GM12891 (cell line): ENCODE results near the gene TRAM2.

Source experiments
- PAX5 ChIP-seq: IDR thresholded peaks from 2 replicates; pipeline ENCODE4 v1.6.1; 2011; ENCODE audit warnings: low read length, moderate library complexity, mild to moderate bottlenecking; ENCODE audit not compliant: insufficient read depth, severe bottlenecking
- POLR2A ChIP-seq: IDR thresholded peaks from 2 replicates; pipeline ENCODE4 v1.6.1; 2011; ENCODE audit warnings: low read depth, low read length, control low read depth
- POLR2AphosphoS5 ChIP-seq: IDR thresholded peaks from 2 replicates; pipeline ENCODE4 v1.6.1; 2011; ENCODE audit warnings: low read depth, low read length, control low read depth
- POU2F2 ChIP-seq: IDR thresholded peaks from 2 replicates; pipeline ENCODE4 v1.6.1; 2011; ENCODE audit warnings: low read depth, mild to moderate bottlenecking, control low read depth, low read length, moderate library complexity
- SPI1 ChIP-seq: IDR thresholded peaks from 2 replicates; pipeline ENCODE4 v1.6.1; 2011; ENCODE audit warnings: low read depth, low read length, control low read depth
- TAF1 ChIP-seq: IDR thresholded peaks from 2 replicates; pipeline ENCODE4 v1.6.1; 2011; ENCODE audit warnings: low read depth, low read length, control low read depth

- TF ChIP-seq POLR2A (no peak), POLR2AphosphoS5 (no peak), TAF1 (no peak), SPI1 (no peak), PAX5 (no peak), POU2F2 (no peak)
These were observed 16.4 kb downstream of the TRAM2 start for GRCh38 chr6:52560462-52560861.
